Measurements from ENCODE around the gene ANTXR1.

GRCh38 chr2:69050802-69051201, 37.8 kb downstream of the ANTXR1 start:
- TF ChIP-seq CTCF (IDR thresholded peaks at IDR 0.05; ENCODE audit: poor library complexity) (no peak), EZH2 (IDR thresholded peaks at IDR 0.05; ENCODE audit: borderline replicate concordance) (no peak), EZH2phosphoT487 (IDR thresholded peaks at IDR 0.05; ENCODE audit: low read depth, severe bottlenecking, unreplicated experiment) (no peak)

Measured in hepatocyte (in vitro differentiated cells).